HL-60 (cell line): ENCODE results near the gene MYLK2.

Experiments
- CTCF ChIP-seq: IDR thresholded peaks from one replicate; pipeline ENCODE4 v1.5.1; 2011; ENCODE audit warnings: low read length, control low read depth, inconsistent platforms; ENCODE audit not compliant: insufficient read depth
- GABPA ChIP-seq: IDR thresholded peaks from 2 replicates; pipeline ENCODE4 v1.6.1; 2012; ENCODE audit warnings: low read depth
- POLR2AphosphoS5 ChIP-seq: IDR thresholded peaks from 2 replicates; pipeline ENCODE4 v1.6.1; 2012; ENCODE audit warnings: low read depth
- REST ChIP-seq: IDR thresholded peaks from 2 replicates; pipeline ENCODE4 v1.6.1; 2012; ENCODE audit warnings: low read depth; ENCODE audit not compliant: insufficient replicate concordance
- SPI1 ChIP-seq: IDR thresholded peaks from 2 replicates; pipeline ENCODE4 v1.6.1; 2012; ENCODE audit warnings: low read depth, mild to moderate bottlenecking, borderline replicate concordance

DNA sequence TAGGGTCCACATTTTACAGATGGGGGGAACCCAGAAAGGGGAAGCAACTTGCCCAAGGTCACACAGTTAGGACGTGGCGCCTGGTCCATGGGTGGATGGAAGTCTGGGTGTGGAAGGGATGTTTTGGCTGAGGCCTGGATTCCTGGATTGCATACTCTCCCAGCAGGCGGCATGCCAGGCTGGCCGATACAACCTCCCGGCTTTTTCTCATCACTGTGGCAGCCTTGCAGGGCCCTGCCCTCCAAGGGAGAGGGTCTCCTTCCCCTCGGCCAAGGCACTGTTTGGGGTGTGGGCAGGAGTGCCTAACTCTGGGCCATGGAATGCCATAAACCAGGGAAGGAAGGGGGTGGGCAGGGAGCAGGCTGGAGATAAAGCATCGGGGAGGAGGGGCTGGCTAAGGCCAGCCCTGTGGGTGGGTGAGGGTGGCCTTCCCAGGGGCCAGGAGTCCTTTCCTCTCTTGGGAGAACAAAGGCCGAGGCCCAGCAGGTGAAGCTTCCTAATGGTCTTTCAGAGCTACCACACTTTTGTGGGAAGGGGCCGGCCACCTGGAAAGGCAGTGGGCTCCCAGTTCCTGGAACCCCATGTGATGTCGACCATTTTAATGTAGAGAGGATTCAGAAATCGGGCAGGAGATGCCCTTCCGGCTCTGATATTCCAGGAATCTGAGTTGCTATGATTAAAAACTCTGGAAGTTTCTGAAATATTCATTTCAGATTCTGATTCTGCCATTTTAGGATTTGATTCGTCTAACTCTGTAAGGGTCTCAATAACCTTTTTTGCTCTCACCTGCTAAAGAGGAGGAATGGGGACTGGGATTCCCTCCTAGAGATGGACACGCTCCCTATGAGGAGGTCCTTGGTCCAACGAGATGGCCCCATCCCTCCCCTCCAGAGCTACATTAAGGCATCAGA lies 22.0 kb downstream of the MYLK2 start:
- TF ChIP-seq CTCF (no peak), POLR2AphosphoS5 (no peak), REST (no peak), SPI1 (no peak), GABPA (no peak)
